Stimulated activated CD8-positive, alpha-beta memory T cell treated with anti-CD3 and anti-CD28 coated beads, Interleukin-15, amount 100 ng/mL, for 1 hour (primary cell): ENCODE measurements around the gene PLCB1.
"Not testable (repeated sequence)": the region's sequence is repeated elsewhere in the genome, so short reads cannot be mapped to it uniquely, and the experiment has no call there.

Experiments
- DNase-seq: peaks from one replicate; pipeline ENCODE4 v3.0.0-alpha.2; 2020; ENCODE audit warnings: low read depth

PLCB1 gene

GRCh38 chr20:8402798-8403197 is 270.7 kb downstream of the PLCB1 start:
- no peak for DNase-seq

GRCh38 chr20:8404912-8405635 is 273.0 kb downstream of the PLCB1 start:
- DNase-seq = no peak

- no peak for DNase-seq
Measured at GRCh38 chr20:8406391-8406790, 274.3 kb downstream of the PLCB1 start.

GRCh38 chr20:8408587-8409307 is 276.7 kb downstream of the PLCB1 start:
- DNase-seq = no peak

GRCh38 chr20:8413691-8414090 is 281.6 kb downstream of the PLCB1 start:
- DNase-seq = no peak

- DNase-seq = no peak
Measured at GRCh38 chr20:8414586-8415274, 282.7 kb downstream of the PLCB1 start.

GRCh38 chr20:8421981-8422380 is 289.9 kb downstream of the PLCB1 start:
- no peak for DNase-seq

- no peak for DNase-seq
Measured at GRCh38 chr20:8423482-8423881, 291.4 kb downstream of the PLCB1 start.

GRCh38 chr20:8424010-8424409 is 291.9 kb downstream of the PLCB1 start:
- no peak for DNase-seq

GRCh38 chr20:8425016-8425415 is 292.9 kb downstream of the PLCB1 start:
- no peak for DNase-seq

GRCh38 chr20:8425802-8426201 is 293.7 kb downstream of the PLCB1 start:
- no peak for DNase-seq

GRCh38 chr20:8427419-8428040 is 295.5 kb downstream of the PLCB1 start:
- DNase-seq = no peak

GRCh38 chr20:8428988-8429387 is 296.9 kb downstream of the PLCB1 start:
- no peak for DNase-seq

- no peak for DNase-seq
Measured at GRCh38 chr20:8431538-8432434, 299.7 kb downstream of the PLCB1 start.

GRCh38 chr20:8432435-8433148 is 300.5 kb downstream of the PLCB1 start:
- DNase-seq = no peak

GRCh38 chr20:8433291-8433690 is 301.2 kb downstream of the PLCB1 start:
- DNase-seq = no peak

- no peak for DNase-seq
Measured at GRCh38 chr20:8434326-8434876, 302.3 kb downstream of the PLCB1 start.

GRCh38 chr20:8435285-8436035 is 303.4 kb downstream of the PLCB1 start:
- DNase-seq = no peak

- DNase-seq = not testable (repeated sequence)
Measured at GRCh38 chr20:8436938-8437337, 304.9 kb downstream of the PLCB1 start.

GRCh38 chr20:8438748-8439147 is 306.7 kb downstream of the PLCB1 start:
- DNase-seq = no peak
